Body of pancreas (tissue), 4 donors: ENCODE results near the gene LTB4R. TPM values are rescaled to one million over a fixed set of nuclear protein-coding genes. Genes with fewer than 3 reads are reported as not detected.

Source experiments
- ATAC-seq: fragments of 150-250 bp; one replicate; pipeline ENCODE4 v1.9.1; 2016
- DNase-seq, 4 donors: peaks; one replicate each; pipeline ENCODE4 v3.0.0-alpha.2; 2019
- H3K27ac ChIP-seq, 4 donors: fragments of 200-600 bp; sonication (generic); 1 replicate in 3 of 4; 2 replicates in 1 of 4; pipeline versions ENCODE4 v1.5.1 to v1.6.1; 2016 to 2019; ENCODE audit warnings: mild to moderate bottlenecking in 1 of 4, mixed read lengths in 1 of 4, moderate library complexity in 1 of 4
- H3K27me3 ChIP-seq, 2 donors: fragments of 200-600 bp; sonication (generic); one replicate each; pipeline ENCODE4 v1.6.0; 2016; ENCODE audit warnings: mild to moderate bottlenecking in 1 of 2
- H3K36me3 ChIP-seq, 2 donors: fragments of 200-600 bp; sonication (generic); replicated peaks in 1 of 2; 2 replicates each; pipeline ENCODE4 v1.5.1; 2016; ENCODE audit warnings: low read depth in 2 of 2; ENCODE audit not compliant: insufficient read depth in 1 of 2
- H3K4me1 ChIP-seq: fragments of 200-600 bp; sonication (generic); one replicate; pipeline ENCODE4 v1.6.0; 2016
- H3K4me3 ChIP-seq, 2 donors: fragments of 200-600 bp; sonication (generic); 1 replicate in 1 of 2; 2 replicates in 1 of 2; pipeline ENCODE4 v1.5.1; 2016 to 2019
- H3K9me3 ChIP-seq, 3 donors: fragments of 200-600 bp; sonication (generic); 1 replicate in 2 of 3; 2 replicates in 1 of 3; pipeline ENCODE4 v1.5.1; 2016
- CTCF ChIP-seq, 7 experiments: fragments of 450-650 bp in 4 of 7; fragments of 200-600 bp in 3 of 7; sonication (generic) in 3 of 7; IDR thresholded peaks; one replicate each; pipeline ENCODE4 v1.5.1; 2016 to 2019; ENCODE audit warnings: antibody characterized with exemption in 7 of 7
- POLR2A ChIP-seq, 3 donors: fragments of 450-650 bp; IDR thresholded peaks; one replicate each; pipeline ENCODE4 v1.6.1; 2016; ENCODE audit warnings: antibody characterized with exemption in 3 of 3, mild to moderate bottlenecking in 2 of 3
- WGBS, 2 donors: methylation state at CpG; one replicate each; pipeline ENCODE4 v1.1.5; 2017; 5-methylcytosine and 5-hydroxymethylcytosine counted together
- intact Hi-C: fragments of 100-400 bp; cut with DNase I; formaldehyde crosslinking; loops from one replicate; pipeline ENCODE4 v1.15.1; 2023
- total RNA-seq, 2 donors: library from RNA; depleted of rRNA; stranded (reverse); fragments of >200 nt; gene quantifications; one replicate each; pipeline ENCODE4 v1.1.0, GENCODE V29; 2016

LTB4R gene
- total RNA-seq, 2 donors from 2014 or later: 3.6 to 9.1 TPM

DNA sequence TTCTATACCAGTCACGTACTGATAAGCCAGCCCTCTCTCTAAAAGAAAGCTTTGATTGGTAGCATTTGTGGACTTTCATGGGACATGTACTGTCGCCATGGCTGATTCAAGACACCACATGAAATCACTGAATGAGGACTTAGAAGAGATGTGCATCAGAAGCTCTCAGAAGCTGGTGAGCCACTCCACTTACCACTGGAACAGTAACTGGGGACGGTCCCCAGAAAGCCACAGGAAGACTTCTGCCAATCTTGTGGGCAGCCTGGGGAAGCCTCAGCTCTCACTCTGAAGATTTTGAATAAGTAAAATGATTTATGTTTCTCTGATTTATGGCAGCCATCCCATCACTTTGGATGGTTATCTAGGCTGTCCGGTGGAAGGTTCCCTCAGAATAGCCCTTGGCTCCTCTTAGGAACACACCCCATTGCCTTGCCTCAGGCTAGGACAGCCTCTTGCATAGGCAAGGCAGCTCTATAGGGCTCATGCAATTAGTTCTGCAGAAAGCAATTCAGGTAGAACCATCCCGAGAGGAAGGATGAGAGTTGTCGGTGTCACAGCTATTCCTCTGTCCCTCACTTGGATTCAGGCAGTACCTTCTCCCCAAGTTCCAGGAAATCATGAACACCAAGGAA lies 21.5 kb upstream of the LTB4R start:
- DNase-seq: no peak
- Histone ChIP-seq H3K27ac (no peak overlapping the region), H3K27me3 (no peaks in the 10 kb centered on the region), H3K4me1 (no peaks in the 10 kb centered on the region), H3K4me3 (no peak overlapping the region), H3K36me3 (peaks cover 0 to 6% of the 10 kb centered on the region in 2 donors), H3K9me3 (no peaks in the 10 kb centered on the region)
- WGBS, 2 donors: 69 to 79% methylated on average over 6 of the region's 6 CpGs
- no peak for ATAC-seq
- TF ChIP-seq CTCF (IDR thresholded peaks at IDR 0.05): no peak
- no peak for TF ChIP-seq POLR2A (IDR thresholded peaks at IDR 0.05)
- intact Hi-C loops: loop anchor here (5.0 kb wide), 1 partner anchor 37 kb away; no protein-coding TSS in a partner anchor

DNA sequence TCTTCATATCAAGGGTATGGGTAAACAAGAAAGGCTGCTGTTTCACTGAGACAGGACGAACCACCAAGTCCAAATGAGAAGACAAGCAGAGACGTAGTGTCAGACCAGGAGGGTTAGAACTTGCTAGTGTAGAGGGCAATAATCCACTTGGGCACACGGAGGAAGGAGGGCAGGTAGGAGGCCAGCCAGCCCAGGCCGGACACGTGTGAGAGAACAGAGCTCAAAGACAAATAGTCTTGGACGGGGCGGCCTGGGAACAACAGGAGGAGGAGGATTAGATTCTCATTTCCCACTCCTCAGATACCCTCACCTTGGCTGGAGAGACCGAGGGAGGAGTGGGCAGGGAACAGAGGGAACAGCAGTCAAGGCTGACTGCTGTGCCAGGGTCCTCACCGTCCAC lies 20.6 kb upstream of the LTB4R start:
- Histone ChIP-seq H3K27me3 (no peaks in the 10 kb centered on the region), H3K4me3 (no peak overlapping the region), H3K36me3 (peaks cover 0 to 6% of the 10 kb centered on the region in 2 donors), H3K9me3 (no peaks in the 10 kb centered on the region), H3K4me1 (no peaks in the 10 kb centered on the region), H3K27ac (no peak overlapping the region)
- TF ChIP-seq CTCF (IDR thresholded peaks at IDR 0.05): no peak
- no peak for TF ChIP-seq POLR2A (IDR thresholded peaks at IDR 0.05)
- WGBS, 2 donors: 78 to 84% methylated on average over 8 to 9 of the region's 9 CpGs
- intact Hi-C loops: no loop called here
- no peak for ATAC-seq
- no peak for DNase-seq

DNA sequence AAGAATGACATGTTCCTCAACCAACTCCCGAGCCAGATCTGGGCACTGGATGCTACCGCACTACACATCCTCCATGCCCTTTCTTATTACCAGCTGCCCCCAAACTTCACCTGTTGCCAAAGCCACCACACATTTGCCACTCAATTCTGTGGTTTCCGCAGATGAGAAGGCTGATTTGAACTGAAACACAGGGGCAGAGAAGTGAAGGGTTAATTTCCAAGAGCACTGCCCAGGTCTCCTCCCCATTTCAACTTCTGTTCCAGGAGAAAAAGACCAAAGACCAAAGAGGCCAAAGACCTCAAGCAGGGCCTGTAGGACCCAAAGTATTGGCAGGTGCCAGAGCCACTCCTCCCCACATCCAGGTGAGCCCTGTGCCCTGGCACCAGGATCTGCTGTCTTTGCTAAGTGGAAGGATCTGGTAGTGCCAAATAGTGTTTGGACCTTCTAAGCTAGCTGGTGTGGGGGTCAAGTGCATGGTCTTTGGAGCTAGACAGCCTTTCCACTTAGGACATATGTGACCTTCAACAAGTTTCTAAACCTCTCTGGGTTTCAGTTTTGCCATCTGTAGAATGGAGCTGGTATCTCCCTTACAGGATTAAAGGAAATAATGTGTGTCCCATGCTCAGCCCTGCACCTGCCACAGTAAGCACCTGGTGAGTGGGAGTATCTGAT lies 19.7 kb upstream of the LTB4R start:
- TF ChIP-seq POLR2A (IDR thresholded peaks at IDR 0.05) (no peak), CTCF (IDR thresholded peaks at IDR 0.05) (no peak)
- H3K9me3 ChIP-seq: no peaks in the 10 kb centered on the region
- H3K4me3 ChIP-seq: no peak overlapping the region
- DNase-seq: no peak
- intact Hi-C loops: no loop called here
- H3K4me1 ChIP-seq: no peaks in the 10 kb centered on the region
- no peak for ATAC-seq
- H3K27me3 ChIP-seq: no peaks in the 10 kb centered on the region
- WGBS, 2 donors: 80 to 97% methylated on average over 3 of the region's 3 CpGs
- peaks cover 0 to 6% of the 10 kb centered on the region in 2 donors for H3K36me3 ChIP-seq
- no peak overlapping the region for H3K27ac ChIP-seq

DNA sequence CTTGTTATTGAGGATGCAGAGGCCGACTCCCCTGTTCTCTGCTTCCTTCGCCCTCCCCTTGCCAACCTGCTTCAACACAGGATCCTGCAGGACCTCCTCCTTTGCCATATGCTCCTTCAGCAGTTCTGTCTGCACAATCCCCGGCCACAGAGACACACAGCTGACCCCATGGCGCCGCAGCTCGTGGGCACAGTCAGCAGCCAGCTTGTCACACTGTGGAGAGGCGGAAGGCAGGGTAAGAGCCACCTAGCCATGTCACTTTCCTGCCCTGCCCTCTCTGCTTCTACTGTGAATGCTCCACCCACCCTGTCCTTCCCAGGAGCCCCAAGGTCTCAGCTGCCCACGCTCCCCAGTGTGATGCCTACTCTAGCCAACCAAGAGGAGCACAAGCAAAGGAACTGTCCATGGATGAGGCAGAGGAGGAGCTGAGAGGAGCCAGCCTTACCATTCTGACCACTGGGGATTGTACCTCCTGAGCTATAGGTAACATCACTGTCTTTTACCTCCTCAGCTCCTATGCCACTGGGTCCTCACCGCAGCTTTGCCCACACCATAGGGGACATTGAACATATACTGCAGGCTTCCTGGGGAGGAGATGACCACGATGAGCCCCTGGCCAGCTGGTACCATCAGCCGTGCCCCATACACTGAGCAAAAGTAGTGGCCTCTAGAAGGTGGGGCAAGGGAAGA lies 19.0 kb upstream of the LTB4R start:
- H3K4me3 ChIP-seq: no peak overlapping the region
- whole genome bisulfite sequencing, 2 donors: 88 to 90% methylated on average over 11 of the region's 11 CpGs
- H3K27ac ChIP-seq: no peak overlapping the region
- H3K36me3 ChIP-seq: peaks cover 0 to 6% of the 10 kb centered on the region in 2 donors
- no peaks in the 10 kb centered on the region for H3K9me3 ChIP-seq
- peaks cover 7% of the 10 kb centered on the region for H3K4me1 ChIP-seq
- no peak for TF ChIP-seq CTCF (IDR thresholded peaks at IDR 0.05)
- no peak for TF ChIP-seq POLR2A (IDR thresholded peaks at IDR 0.05)
- DNase-seq (no peak), ATAC-seq (no peak)
- H3K27me3 ChIP-seq: no peaks in the 10 kb centered on the region
- intact Hi-C loops: no loop called here
